Measurements from ENCODE around the gene SPCS3. TPM values are rescaled to one million over a fixed set of nuclear protein-coding genes. Genes with fewer than 3 reads are reported as not detected.
"Not testable (repeated sequence)": the region's sequence is repeated elsewhere in the genome, so short reads cannot be mapped to it uniquely, and the experiment has no call there.

The SPCS3 gene
- total RNA-seq, 6 experiments from 2014 or later, result 163 to 250 (median 180) TPM

DNA sequence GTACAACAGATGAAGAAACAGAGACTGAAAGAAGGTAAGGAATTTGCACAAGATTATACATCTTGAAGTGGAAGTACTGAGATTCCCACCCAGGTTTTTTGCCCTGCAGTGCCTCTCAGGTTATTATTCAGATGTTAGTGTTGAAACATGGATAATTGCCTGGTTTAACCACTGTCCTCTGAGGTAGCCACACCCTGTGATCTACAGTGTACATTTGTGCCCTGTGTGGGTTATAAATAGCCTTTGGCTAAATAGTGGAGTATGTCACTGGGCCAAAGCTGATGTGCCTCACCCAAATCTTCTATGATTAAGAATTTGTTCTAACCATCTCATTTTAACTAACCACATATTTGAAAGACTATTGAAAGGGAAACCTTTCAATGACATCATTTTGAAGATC is 45.3 kb upstream of the SPCS3 start:
- Mint-ChIP-seq H3K27me3 (ENCODE audit: insufficient read depth) (no peaks in the 10 kb centered on the region), H3K4me3 (no peak overlapping the region), H3K36me3 (ENCODE audit: low read depth) (no peaks in the 10 kb centered on the region), H3K27ac (peak overlapping the region; percentile 33; the same call in 1 of the 2 replicates), H3K9me3 (no peaks in the 10 kb centered on the region), H3K4me1 (ENCODE audit: low read depth) (peaks cover 71% of the 10 kb centered on the region)
- TF ChIP-seq CTCF (IDR thresholded peaks at IDR 0.05), result no peak
- peak; percentile 63 for DNase-seq

- no peaks in the 10 kb centered on the region for H3K27me3 Mint-ChIP-seq (ENCODE audit: insufficient read depth)
- DNase-seq, result no peak
- no peak for TF ChIP-seq CTCF (IDR thresholded peaks at IDR 0.05)
- no peaks in the 10 kb centered on the region for H3K9me3 Mint-ChIP-seq
- H3K27ac Mint-ChIP-seq, result no peak overlapping the region
- H3K4me1 Mint-ChIP-seq (ENCODE audit: low read depth), result peaks cover 50% of the 10 kb centered on the region
- no peak overlapping the region for H3K4me3 Mint-ChIP-seq
- no peaks in the 10 kb centered on the region for H3K36me3 Mint-ChIP-seq (ENCODE audit: low read depth)
Observed at GRCh38 chr4:176276710-176277109, 43.1 kb upstream of the SPCS3 start.

DNA sequence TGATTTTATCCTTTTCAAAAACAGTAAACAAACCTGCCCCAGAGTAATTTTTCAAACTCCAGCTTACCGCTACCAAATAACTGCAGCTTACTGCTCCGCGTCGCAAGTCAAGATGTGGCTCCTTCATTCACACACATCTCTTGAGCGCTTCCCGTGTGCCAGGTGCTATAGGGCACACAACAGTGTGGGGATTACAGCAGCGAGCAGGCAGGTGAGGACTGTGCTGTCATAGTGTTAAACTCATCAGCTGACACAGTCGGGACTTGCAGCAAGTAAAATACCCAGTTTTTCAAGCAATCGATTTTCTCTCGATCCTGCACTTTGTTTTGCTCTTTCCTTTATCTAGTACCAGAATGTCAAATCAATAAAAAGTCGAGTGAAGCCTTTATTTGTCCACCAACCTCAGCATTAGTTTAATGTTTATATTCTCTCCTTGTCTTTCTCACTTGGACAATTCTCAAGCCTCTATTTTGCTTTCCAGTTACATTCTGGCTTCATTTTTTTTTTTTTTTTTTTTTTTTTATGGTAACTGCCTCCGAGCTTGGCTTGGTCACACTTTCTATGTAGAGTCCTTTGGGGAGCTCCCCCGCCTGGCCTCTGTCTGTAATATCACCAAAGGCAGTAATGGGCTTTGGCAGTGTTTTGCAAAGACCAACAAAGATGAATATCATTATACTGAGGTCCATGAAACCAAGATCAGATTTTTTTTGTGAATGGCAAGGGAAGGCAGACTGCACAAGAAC is 42.4 kb upstream of the SPCS3 start:
- TF ChIP-seq CTCF (IDR thresholded peaks at IDR 0.05), result peak; percentile 75
- no peaks in the 10 kb centered on the region for H3K27me3 Mint-ChIP-seq (ENCODE audit: insufficient read depth)
- no peak overlapping the region for H3K4me3 Mint-ChIP-seq
- peaks cover 44% of the 10 kb centered on the region for H3K4me1 Mint-ChIP-seq (ENCODE audit: low read depth)
- no peak overlapping the region for H3K27ac Mint-ChIP-seq
- DNase-seq, result peak; percentile 60
- H3K9me3 Mint-ChIP-seq, result no peaks in the 10 kb centered on the region
- H3K36me3 Mint-ChIP-seq (ENCODE audit: low read depth), result no peaks in the 10 kb centered on the region

DNA sequence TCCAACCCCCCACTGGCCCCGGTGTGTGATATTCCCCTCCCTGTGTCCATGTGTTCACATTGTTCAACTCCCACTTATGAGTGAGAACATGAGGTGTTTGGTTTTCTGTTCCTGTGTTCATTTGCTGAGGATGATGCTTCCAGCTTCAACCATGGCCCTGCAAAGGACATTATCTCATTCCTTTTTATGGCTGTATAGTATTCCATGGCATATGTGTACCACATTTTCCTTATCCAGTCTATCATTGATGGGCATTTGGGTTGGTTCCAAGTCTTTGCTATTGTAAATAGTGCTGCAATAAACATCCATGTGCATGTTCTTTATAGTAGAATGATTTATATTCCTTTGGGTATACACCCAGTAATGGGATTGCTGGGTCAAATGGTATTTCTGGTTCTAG is 40.2 kb upstream of the SPCS3 start:
- H3K4me1 Mint-ChIP-seq (ENCODE audit: low read depth), result peaks cover 22% of the 10 kb centered on the region
- not testable (repeated sequence) for H3K4me3 Mint-ChIP-seq; H3K27me3 Mint-ChIP-seq (ENCODE audit: insufficient read depth); DNase-seq; H3K36me3 Mint-ChIP-seq (ENCODE audit: low read depth); H3K9me3 Mint-ChIP-seq; H3K27ac Mint-ChIP-seq

DNA sequence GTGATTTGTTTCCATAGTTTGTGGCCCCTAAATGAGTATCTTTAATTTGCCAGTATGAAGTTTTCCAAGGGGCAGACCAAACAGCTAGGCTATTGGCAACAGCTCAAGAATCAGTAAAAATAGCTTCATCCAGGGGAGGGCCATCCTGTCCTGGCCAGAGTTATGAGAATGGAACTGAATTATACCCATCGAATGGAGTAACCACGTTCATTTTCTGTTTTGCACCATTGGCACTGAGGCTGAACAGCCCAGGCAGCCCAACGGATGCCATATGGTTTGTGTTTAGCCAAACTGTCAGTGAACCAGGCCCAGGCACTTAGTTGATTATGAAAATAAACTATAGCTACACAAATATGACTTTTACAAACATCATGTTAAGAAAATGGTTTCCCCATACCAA is 33.0 kb upstream of the SPCS3 start:
- Mint-ChIP-seq H3K27me3 (ENCODE audit: insufficient read depth) (no peaks in the 10 kb centered on the region), H3K4me3 (no peak overlapping the region), H3K9me3 (no peaks in the 10 kb centered on the region), H3K36me3 (ENCODE audit: low read depth) (no peaks in the 10 kb centered on the region), H3K4me1 (ENCODE audit: low read depth) (no peaks in the 10 kb centered on the region), H3K27ac (no peak overlapping the region)
- DNase-seq, result no peak
- TF ChIP-seq CTCF (IDR thresholded peaks at IDR 0.05), result no peak

- Mint-ChIP-seq H3K9me3 (no peaks in the 10 kb centered on the region), H3K36me3 (ENCODE audit: low read depth) (no peaks in the 10 kb centered on the region), H3K4me3 (no peak overlapping the region), H3K27me3 (ENCODE audit: insufficient read depth) (no peaks in the 10 kb centered on the region), H3K4me1 (ENCODE audit: low read depth) (no peaks in the 10 kb centered on the region), H3K27ac (no peak overlapping the region)
- no peak for DNase-seq
- no peak for TF ChIP-seq CTCF (IDR thresholded peaks at IDR 0.05)
Observed at GRCh38 chr4:176287546-176287945, 32.2 kb upstream of the SPCS3 start.

All from HFFc6 (cell line).